ENCODE data around the gene RASAL1. TPM values are rescaled to one million over a fixed set of nuclear protein-coding genes. Genes with fewer than 3 reads are reported as not detected.

Gene RASAL1
- polyA plus RNA-seq, 3 donors, result not detected

DNA sequence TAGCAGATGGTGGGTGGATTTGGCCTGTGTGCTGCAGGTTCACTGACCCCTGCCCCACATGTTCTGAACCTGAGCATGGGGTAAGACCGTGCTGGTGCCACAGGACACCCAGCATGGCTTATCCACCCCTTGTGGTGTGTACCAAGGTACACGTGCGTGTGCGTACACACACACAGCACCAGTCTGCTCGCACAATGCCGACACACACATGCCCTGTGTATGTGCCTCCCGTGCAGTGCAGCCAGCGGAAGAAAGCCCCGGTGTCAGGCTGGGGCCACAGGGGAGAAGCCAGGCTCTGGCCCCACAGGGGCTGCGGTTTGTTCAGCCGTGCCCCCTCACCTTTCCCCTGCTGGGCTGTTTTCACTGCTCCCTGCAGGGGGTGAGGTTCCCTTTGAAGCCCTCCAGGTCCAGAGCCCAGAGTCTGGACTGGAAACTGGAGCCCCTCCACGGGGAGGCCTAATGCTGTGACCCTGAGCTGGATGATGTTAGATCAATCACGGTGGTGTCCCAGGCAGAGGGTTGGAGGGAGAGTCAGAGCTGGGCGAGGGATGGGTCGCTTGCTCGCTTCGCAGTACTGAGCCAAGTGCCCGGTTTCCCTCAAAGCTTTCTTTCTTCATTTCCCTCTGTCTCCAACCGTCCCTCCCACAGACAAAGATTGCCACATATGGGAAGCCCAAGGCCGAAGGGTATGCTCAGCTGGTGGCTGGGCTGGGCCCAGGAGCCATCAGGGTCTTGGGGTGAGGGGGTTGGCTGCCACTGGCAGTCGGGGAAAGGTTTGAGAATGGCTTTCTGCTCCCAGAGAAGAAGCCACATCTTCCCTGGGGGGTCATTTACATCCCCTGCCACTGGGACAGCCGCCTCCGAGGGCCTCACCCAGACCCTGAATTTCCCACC, 72.8 kb downstream of the RASAL1 start:
- no peak for DNase-seq
- Histone ChIP-seq H4K20me1 (ENCODE audit: insufficient read depth, low read length) (no peaks in the 10 kb centered on the region), H3K9me3 (replicated peaks in 1 of 2; ENCODE audit: control insufficient read depth in 1 of 2, insufficient read depth in 1 of 2, low read length in 2 of 2) (no peaks in the 10 kb centered on the region), H3K36me3 (replicated peaks in 1 of 2; ENCODE audit: control insufficient read depth in 1 of 2, insufficient read depth in 2 of 2, low read length in 2 of 2) (no peaks in the 10 kb centered on the region), H3K9ac (ENCODE audit: insufficient read depth, low read length, poor library complexity, severe bottlenecking) (no peak overlapping the region), H3K4me2 (replicated peaks; ENCODE audit: extremely low read depth, low read length, poor library complexity, severe bottlenecking) (no peak overlapping the region), H3K79me2 (ENCODE audit: insufficient read depth, low read length) (no peaks in the 10 kb centered on the region), H3K4me1 (ENCODE audit: control insufficient read depth in 1 of 2, insufficient read depth in 2 of 2, low read length in 2 of 2) (no peaks in the 10 kb centered on the region), H2AFZ (ENCODE audit: insufficient read depth, low read depth, low read length, poor library complexity, severe bottlenecking) (no peak overlapping the region), H3K27ac (ENCODE audit: low read depth in 1 of 2, low read length in 2 of 2) (no peak overlapping the region), H3K27me3 (ENCODE audit: control insufficient read depth in 2 of 2, insufficient read depth in 2 of 2, low read length in 2 of 2) (peaks cover 2 to 8% of the 10 kb centered on the region in 2 donors), H3K4me3 (replicated peaks in 1 of 3; ENCODE audit: low read depth in 2 of 3, low read length in 3 of 3) (no peak overlapping the region)
- TF ChIP-seq, protein P1, sequence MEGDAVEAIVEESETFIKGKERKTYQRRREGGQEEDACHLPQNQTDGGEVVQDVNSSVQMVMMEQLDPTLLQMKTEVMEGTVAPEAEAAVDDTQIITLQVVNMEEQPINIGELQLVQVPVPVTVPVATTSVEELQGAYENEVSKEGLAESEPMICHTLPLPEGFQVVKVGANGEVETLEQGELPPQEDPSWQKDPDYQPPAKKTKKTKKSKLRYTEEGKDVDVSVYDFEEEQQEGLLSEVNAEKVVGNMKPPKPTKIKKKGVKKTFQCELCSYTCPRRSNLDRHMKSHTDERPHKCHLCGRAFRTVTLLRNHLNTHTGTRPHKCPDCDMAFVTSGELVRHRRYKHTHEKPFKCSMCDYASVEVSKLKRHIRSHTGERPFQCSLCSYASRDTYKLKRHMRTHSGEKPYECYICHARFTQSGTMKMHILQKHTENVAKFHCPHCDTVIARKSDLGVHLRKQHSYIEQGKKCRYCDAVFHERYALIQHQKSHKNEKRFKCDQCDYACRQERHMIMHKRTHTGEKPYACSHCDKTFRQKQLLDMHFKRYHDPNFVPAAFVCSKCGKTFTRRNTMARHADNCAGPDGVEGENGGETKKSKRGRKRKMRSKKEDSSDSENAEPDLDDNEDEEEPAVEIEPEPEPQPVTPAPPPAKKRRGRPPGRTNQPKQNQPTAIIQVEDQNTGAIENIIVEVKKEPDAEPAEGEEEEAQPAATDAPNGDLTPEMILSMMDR (IDR thresholded peaks at IDR 0.05), result no peak
- H3K27me3 Mint-ChIP-seq (ENCODE audit: low read depth in 3 of 3), result peaks cover 8 to 23% (median 15%) of the 10 kb centered on the region in 3 donors
- no peak overlapping the region for H3K4me3 Mint-ChIP-seq
- intact Hi-C loops (cut with micrococcal nuclease), result no loop called here
- 82% methylated on average over 17 of the region's 23 CpGs for WGBS (ENCODE audit: insufficient coverage)
- no peaks in the 10 kb centered on the region for H3K4me1 Mint-ChIP-seq
- H3K27ac Mint-ChIP-seq, result no peak overlapping the region
- no peaks in the 10 kb centered on the region for H3K36me3 Mint-ChIP-seq
- peaks cover 0 to 2% (median 0%) of the 10 kb centered on the region in 7 donors for H3K9me3 Mint-ChIP-seq

DNA sequence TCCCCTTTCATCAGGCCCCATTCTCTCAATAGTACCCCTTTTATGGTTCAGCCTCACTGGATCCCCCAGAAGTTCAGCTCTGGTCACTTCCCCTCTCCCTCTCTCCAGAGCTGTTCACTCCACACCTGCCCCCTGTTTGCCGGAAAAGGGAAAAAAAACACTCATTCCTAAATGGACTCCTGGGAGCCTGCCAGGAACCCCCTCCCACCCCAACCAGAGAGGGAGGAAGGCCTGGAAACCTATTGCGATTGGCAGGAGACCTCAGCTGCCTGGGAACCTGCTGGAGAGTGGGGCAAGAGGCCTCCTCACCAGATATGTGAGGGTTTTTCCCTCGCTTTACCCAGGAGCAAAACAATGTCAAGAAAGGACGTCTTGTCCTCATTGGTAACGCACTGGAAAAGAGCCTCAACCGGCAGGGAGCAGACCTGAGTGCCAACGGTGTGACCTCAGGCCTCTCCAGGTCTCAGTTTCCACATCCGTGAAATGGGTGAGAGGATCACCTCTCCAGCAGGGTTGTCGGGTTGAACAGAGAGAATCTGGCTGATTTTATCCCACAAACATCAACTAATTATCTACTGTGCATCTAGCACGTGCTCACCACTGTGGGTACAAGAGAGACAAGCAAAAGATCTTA, 74.4 kb downstream of the RASAL1 start:
- TF ChIP-seq, protein P1 (IDR thresholded peaks at IDR 0.05), result no peak
- Mint-ChIP-seq H3K4me1 (no peaks in the 10 kb centered on the region), H3K27ac (no peak overlapping the region), H3K9me3 (peaks cover 0 to 4% (median 0%) of the 10 kb centered on the region in 7 donors), H3K4me3 (no peak overlapping the region), H3K36me3 (no peaks in the 10 kb centered on the region), H3K27me3 (ENCODE audit: low read depth in 3 of 3) (peaks cover 15 to 38% (median 23%) of the 10 kb centered on the region in 3 donors)
- no peak for DNase-seq
- H4K20me1 ChIP-seq (ENCODE audit: insufficient read depth, low read length), result no peaks in the 10 kb centered on the region
- no peaks in the 10 kb centered on the region for H3K79me2 ChIP-seq (ENCODE audit: insufficient read depth, low read length)
- no peak overlapping the region for H3K4me2 ChIP-seq (replicated peaks; ENCODE audit: extremely low read depth, low read length, poor library complexity, severe bottlenecking)
- H3K9ac ChIP-seq (ENCODE audit: insufficient read depth, low read length, poor library complexity, severe bottlenecking), result no peak overlapping the region
- no peaks in the 10 kb centered on the region for H3K4me1 ChIP-seq (ENCODE audit: control insufficient read depth in 1 of 2, insufficient read depth in 2 of 2, low read length in 2 of 2)
- no peak overlapping the region for H3K27ac ChIP-seq (ENCODE audit: low read depth in 1 of 2, low read length in 2 of 2)
- peaks cover 13 to 18% of the 10 kb centered on the region in 2 donors for H3K27me3 ChIP-seq (ENCODE audit: control insufficient read depth in 2 of 2, insufficient read depth in 2 of 2, low read length in 2 of 2)
- no peaks in the 10 kb centered on the region for H3K36me3 ChIP-seq (replicated peaks in 1 of 2; ENCODE audit: control insufficient read depth in 1 of 2, insufficient read depth in 2 of 2, low read length in 2 of 2)
- intact Hi-C loops (cut with micrococcal nuclease), result no loop called here
- H2AFZ ChIP-seq (ENCODE audit: insufficient read depth, low read depth, low read length, poor library complexity, severe bottlenecking), result no peak overlapping the region
- H3K4me3 ChIP-seq (replicated peaks in 1 of 3; ENCODE audit: low read depth in 2 of 3, low read length in 3 of 3), result no peak overlapping the region
- H3K9me3 ChIP-seq (replicated peaks in 1 of 2; ENCODE audit: control insufficient read depth in 1 of 2, insufficient read depth in 1 of 2, low read length in 2 of 2), result no peaks in the 10 kb centered on the region
- whole genome bisulfite sequencing (ENCODE audit: insufficient coverage), result 92% methylated on average over 6 of the region's 10 CpGs
